ENCODE results near the gene TMEM37.

GRCh38 chr2:119462574-119462973 lies 30.9 kb downstream of the TMEM37 start:
- TF ChIP-seq CTCF (IDR thresholded peaks at IDR 0.05 in 2 of 3, conservative IDR thresholded peaks at IDR 0.05 in 1 of 3; ENCODE audit: borderline replicate concordance in 1 of 3, insufficient read depth in 1 of 3, low read depth in 2 of 3, low read length in 2 of 3) (no peak), POLR2A (IDR thresholded peaks at IDR 0.05; ENCODE audit: borderline replicate concordance, extremely low read depth, insufficient read depth, insufficient read length) (no peak), POLR2AphosphoS5 (IDR thresholded peaks at IDR 0.05; ENCODE audit: low read depth, low read length) (no peak), ZNF274 (IDR thresholded peaks at IDR 0.05; ENCODE audit: low read depth, low read length) (no peak), CBX3 (IDR thresholded peaks at IDR 0.05; ENCODE audit: low read depth) (no peak), EZH2phosphoT487 (IDR thresholded peaks at IDR 0.05; ENCODE audit: borderline replicate concordance) (no peak), REST (IDR thresholded peaks at IDR 0.05; ENCODE audit: low read depth) (no peak), EZH2 (IDR thresholded peaks at IDR 0.05) (no peak), RAD21 (IDR thresholded peaks at IDR 0.05; ENCODE audit: low read depth) (no peak)
- TF ChIP-seq, protein P1, sequence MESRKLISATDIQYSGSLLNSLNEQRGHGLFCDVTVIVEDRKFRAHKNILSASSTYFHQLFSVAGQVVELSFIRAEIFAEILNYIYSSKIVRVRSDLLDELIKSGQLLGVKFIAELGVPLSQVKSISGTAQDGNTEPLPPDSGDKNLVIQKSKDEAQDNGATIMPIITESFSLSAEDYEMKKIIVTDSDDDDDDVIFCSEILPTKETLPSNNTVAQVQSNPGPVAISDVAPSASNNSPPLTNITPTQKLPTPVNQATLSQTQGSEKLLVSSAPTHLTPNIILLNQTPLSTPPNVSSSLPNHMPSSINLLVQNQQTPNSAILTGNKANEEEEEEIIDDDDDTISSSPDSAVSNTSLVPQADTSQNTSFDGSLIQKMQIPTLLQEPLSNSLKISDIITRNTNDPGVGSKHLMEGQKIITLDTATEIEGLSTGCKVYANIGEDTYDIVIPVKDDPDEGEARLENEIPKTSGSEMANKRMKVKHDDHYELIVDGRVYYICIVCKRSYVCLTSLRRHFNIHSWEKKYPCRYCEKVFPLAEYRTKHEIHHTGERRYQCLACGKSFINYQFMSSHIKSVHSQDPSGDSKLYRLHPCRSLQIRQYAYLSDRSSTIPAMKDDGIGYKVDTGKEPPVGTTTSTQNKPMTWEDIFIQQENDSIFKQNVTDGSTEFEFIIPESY (IDR thresholded peaks at IDR 0.05; ENCODE audit: extremely low read depth, insufficient replicate concordance, low read length) = no peak

All from HCT116 (cell line).